Pulmonary artery endothelial cell (primary cell): ENCODE results near the gene PRELP. TPM values are rescaled to one million over a fixed set of nuclear protein-coding genes. Genes with fewer than 3 reads are reported as not detected.

Source experiments
- total RNA-seq: library from RNA; depleted of rRNA; stranded (reverse); fragments of >200 nt; gene quantifications from 2 replicates; pipeline ENCODE4 v1.2.3, GENCODE V29; 2014

The PRELP gene
- total RNA-seq, 1 donor from 2014 or later = not detected

Other genes with a start within 250 kb of the PRELP start
- not detected in 2 replicates for gene CHIT1, start 246.1 kb upstream of the PRELP start, total RNA-seq
- gene BTG2, start 170.3 kb upstream of the PRELP start, total RNA-seq = 39.5 and 51.9 TPM in 2 replicates
- 0.07 and 0.67 TPM in 2 replicates for gene FMOD, start 124.7 kb upstream of the PRELP start, total RNA-seq
- not detected in 2 replicates for gene OPTC, start 18.3 kb downstream of the PRELP start, total RNA-seq
- 79.2 and 94.4 TPM in 2 replicates for gene ATP2B4, start 151.0 kb downstream of the PRELP start, total RNA-seq